ENCODE data around the gene ZNF431.

ZNF431 gene

GRCh38 chr19:21110183-21110582 lies 31.7 kb upstream of the ZNF431 start:
- ChIA-PET POLR2A (no interaction called here), CTCF (no interaction called here)
- DNase-seq (ENCODE audit: low read depth, low spot score) = no peak
- TF ChIP-seq CTCF (IDR thresholded peaks at IDR 0.05; ENCODE audit: insufficient read depth, low read length, missing control alignments) = no peak
- H3K4me3 ChIP-seq (ENCODE audit: low read depth, low read length) = no peak overlapping the region

DNA sequence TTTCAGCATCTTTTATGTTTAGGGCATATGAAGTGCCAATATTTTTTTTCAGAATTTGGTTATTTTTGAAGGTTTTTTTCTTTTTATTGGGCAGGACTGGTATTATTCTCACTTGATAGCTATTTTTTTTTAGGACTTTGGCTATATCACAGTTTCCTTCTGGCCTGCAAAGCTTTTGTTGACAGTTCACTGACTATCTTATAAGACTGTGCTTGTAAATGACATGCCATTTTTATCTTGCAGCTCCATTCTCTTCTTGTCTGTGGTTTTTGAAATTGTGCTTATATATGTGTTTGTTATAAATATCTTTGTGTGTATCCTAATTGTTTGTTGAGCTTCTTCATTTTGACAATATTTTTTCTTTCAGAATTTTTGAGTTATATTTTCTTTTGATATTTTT lies 26.4 kb upstream of the ZNF431 start:
- H3K4me3 ChIP-seq (ENCODE audit: low read depth, low read length) = no peak overlapping the region
- CTCF ChIA-PET = no interaction called here
- DNase-seq (ENCODE audit: low read depth, low spot score) = no peak
- POLR2A ChIA-PET = no interaction called here
- TF ChIP-seq CTCF (IDR thresholded peaks at IDR 0.05; ENCODE audit: insufficient read depth, low read length, missing control alignments) = no peak

GRCh38 chr19:21117041-21117907 lies 24.6 kb upstream of the ZNF431 start:
- ChIA-PET CTCF (no interaction called here), POLR2A (no interaction called here)
- DNase-seq (ENCODE audit: low read depth, low spot score) = no peak
- no peak overlapping the region for H3K4me3 ChIP-seq (ENCODE audit: low read depth, low read length)
- no peak for TF ChIP-seq CTCF (IDR thresholded peaks at IDR 0.05; ENCODE audit: insufficient read depth, low read length, missing control alignments)

DNA sequence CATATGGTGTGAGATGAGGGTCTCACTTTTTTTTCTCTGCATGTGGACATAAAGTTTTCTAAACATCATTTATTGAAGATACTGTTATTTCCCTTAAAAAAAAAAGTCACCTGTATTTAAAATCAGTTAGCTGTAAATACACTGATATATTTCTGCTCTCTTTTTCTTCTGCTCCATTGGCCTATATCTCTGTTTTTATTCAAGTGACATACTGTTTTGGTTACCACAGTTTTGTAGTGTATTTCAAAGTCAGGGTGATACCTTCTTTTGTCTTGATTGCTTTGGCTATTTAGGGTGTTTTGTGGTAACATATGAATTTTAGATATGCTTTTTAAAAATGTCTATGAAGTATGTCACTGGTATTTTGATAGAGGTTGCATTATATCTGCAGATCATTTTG lies 15.8 kb upstream of the ZNF431 start:
- POLR2A ChIA-PET = no interaction called here
- DNase-seq (ENCODE audit: low read depth, low spot score) = no peak
- no peak for TF ChIP-seq CTCF (IDR thresholded peaks at IDR 0.05; ENCODE audit: insufficient read depth, low read length, missing control alignments)
- CTCF ChIA-PET = no interaction called here
- no peak overlapping the region for H3K4me3 ChIP-seq (ENCODE audit: low read depth, low read length)

DNA sequence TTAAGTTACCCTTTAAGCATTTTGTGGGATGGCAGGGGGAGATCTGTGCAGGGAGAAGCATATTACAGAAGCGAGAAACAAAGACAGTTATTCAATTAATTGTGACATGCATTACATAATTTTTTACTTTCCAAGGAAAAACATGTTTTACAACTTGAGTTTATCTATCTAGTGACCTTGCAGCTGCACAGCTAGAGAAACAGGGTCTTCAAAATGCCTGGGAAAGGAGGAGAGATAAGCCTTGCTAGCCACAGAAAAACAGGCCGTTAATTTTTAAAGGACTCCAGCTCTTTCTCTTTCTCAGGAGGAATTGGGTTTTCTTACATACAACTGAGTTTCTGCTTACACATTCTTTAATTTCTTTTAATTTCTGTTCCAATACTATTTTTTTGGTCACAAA lies 14.8 kb upstream of the ZNF431 start:
- H3K4me3 ChIP-seq (ENCODE audit: low read depth, low read length) = no peak overlapping the region
- POLR2A ChIA-PET = no interaction called here
- DNase-seq (ENCODE audit: low read depth, low spot score) = no peak
- CTCF ChIA-PET = no interaction called here
- no peak for TF ChIP-seq CTCF (IDR thresholded peaks at IDR 0.05; ENCODE audit: insufficient read depth, low read length, missing control alignments)

DNA sequence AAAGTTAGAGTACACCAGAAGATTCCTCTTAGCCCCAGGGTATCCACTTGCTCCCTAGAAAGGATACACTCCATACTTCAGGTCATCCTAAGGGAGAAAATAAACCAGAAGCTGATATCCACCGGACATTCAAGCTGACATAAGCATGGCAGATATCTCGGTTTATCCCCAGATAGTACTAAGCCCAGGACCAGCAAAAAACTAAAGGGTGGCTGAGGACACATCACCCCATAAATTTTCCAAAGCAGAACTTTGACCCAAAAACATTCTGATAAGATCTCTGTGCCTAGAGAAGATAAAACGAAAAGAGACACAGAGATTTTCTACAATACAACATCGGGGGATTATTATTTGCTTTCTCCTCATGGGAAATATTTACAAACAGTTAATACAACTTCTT lies 13.9 kb upstream of the ZNF431 start:
- CTCF ChIA-PET = no interaction called here
- POLR2A ChIA-PET = no interaction called here

More for the DNA sequence above, 13.9 kb upstream of the ZNF431 start:
- DNase-seq (ENCODE audit: low read depth, low spot score) = no peak
- no peak overlapping the region for H3K4me3 ChIP-seq (ENCODE audit: low read depth, low read length)
- TF ChIP-seq CTCF (IDR thresholded peaks at IDR 0.05; ENCODE audit: insufficient read depth, low read length, missing control alignments) = no peak

Data from AG04449 (cell line).